GM19193 (cell line): ENCODE measurements around the gene HMGN1.

Experiments used
- POLR2A ChIP-seq: IDR thresholded peaks from 4 replicates; pipeline ENCODE4 v1.6.1; 2011; ENCODE audit not compliant: insufficient read depth, insufficient read length; ENCODE audit errors: extremely low read depth

Gene HMGN1

GRCh38 chr21:39318091-39318959 is 30.6 kb downstream of the HMGN1 start:
- TF ChIP-seq POLR2A: no peak

GRCh38 chr21:39317134-39318090 is 31.5 kb downstream of the HMGN1 start:
- TF ChIP-seq POLR2A: no peak

- no peak for TF ChIP-seq POLR2A
These were observed 32.2 kb downstream of the HMGN1 start for GRCh38 chr21:39316729-39317128.

- TF ChIP-seq POLR2A: no peak
These were observed 33.1 kb downstream of the HMGN1 start for GRCh38 chr21:39315603-39316445.

GRCh38 chr21:39314143-39315027 is 34.5 kb downstream of the HMGN1 start:
- no peak for TF ChIP-seq POLR2A

- peak; percentile 67 for TF ChIP-seq POLR2A
These were observed 35.2 kb downstream of the HMGN1 start, which contains the start of gene BRWD1 for GRCh38 chr21:39313571-39314142. Gene BRWD1, minus strand, starts transcription at chr21:39313632. Its CDS starts 141 bp downstream, at chr21:39313491.

GRCh38 chr21:39313042-39313570 is 35.8 kb downstream of the HMGN1 start:
- TF ChIP-seq POLR2A: no peak

GRCh38 chr21:39312112-39313041 is 36.5 kb downstream of the HMGN1 start:
- no peak for TF ChIP-seq POLR2A

- TF ChIP-seq POLR2A: no peak
These were observed 37.7 kb downstream of the HMGN1 start for GRCh38 chr21:39311164-39311563.

- no peak for TF ChIP-seq POLR2A
These were observed 41.4 kb downstream of the HMGN1 start for GRCh38 chr21:39307466-39307865.

- no peak for TF ChIP-seq POLR2A
These were observed 48.3 kb downstream of the HMGN1 start for GRCh38 chr21:39300587-39300986.

GRCh38 chr21:39296891-39297290 is 52.0 kb downstream of the HMGN1 start:
- no peak for TF ChIP-seq POLR2A
